ENCODE measurements around the gene C17orf58. TPM values are rescaled to one million over a fixed set of nuclear protein-coding genes. Genes with fewer than 3 reads are reported as not detected.

The C17orf58 gene
- total RNA-seq, 4 donors from 2014 or later, result 2.6 to 20.3 (median 7.6) TPM

- H3K9me3 ChIP-seq, result no peaks in the 10 kb centered on the region
- no peak overlapping the region for H3K4me3 ChIP-seq
- no peaks in the 10 kb centered on the region for H3K27me3 ChIP-seq
- no peak for TF ChIP-seq POLR2A (IDR thresholded peaks at IDR 0.05)
- no peaks in the 10 kb centered on the region for H3K36me3 ChIP-seq
- no peak overlapping the region for H3K27ac ChIP-seq
- intact Hi-C loops (cut with DNase I; ENCODE audit: low total_unique reads), result no loop called here
- H3K4me1 ChIP-seq, result peaks cover 0 to 6% of the 10 kb centered on the region in 2 donors
- no peak for DNase-seq
Observed at GRCh38 chr17:67999291-67999911, 3.1 kb upstream of the C17orf58 start.

- Histone ChIP-seq H3K36me3 (no peaks in the 10 kb centered on the region), H3K4me1 (peaks cover 0 to 6% of the 10 kb centered on the region in 2 donors), H3K9me3 (no peaks in the 10 kb centered on the region), H3K27ac (no peak overlapping the region), H3K27me3 (no peaks in the 10 kb centered on the region), H3K4me3 (no peak overlapping the region)
- TF ChIP-seq CTCF (IDR thresholded peaks at IDR 0.05), result no peak
- no peak for TF ChIP-seq POLR2A (IDR thresholded peaks at IDR 0.05)
- DNase-seq, result no peak
- intact Hi-C loops (cut with DNase I; ENCODE audit: low total_unique reads), result no loop called here
Observed at GRCh38 chr17:67998466-67998865, 2.2 kb upstream of the C17orf58 start.

- H3K9me3 ChIP-seq, result no peaks in the 10 kb centered on the region
- peaks cover 0 to 6% of the 10 kb centered on the region in 2 donors for H3K4me1 ChIP-seq
- peak; percentile 31 to 38 for DNase-seq
- H3K36me3 ChIP-seq, result no peaks in the 10 kb centered on the region
- H3K27me3 ChIP-seq, result no peaks in the 10 kb centered on the region
- peak overlapping the region; percentile 98 to 99 for H3K27ac ChIP-seq
- intact Hi-C loops (cut with DNase I; ENCODE audit: low total_unique reads), result no loop called here
- H3K4me3 ChIP-seq, result peak overlapping the region; percentile 53 to 67
- TF ChIP-seq POLR2A (IDR thresholded peaks at IDR 0.05) (no peak), CTCF (IDR thresholded peaks at IDR 0.05) (no peak)
Observed at GRCh38 chr17:67995570-67996263, 552 bp downstream of the C17orf58 start.

GRCh38 chr17:67994817-67995569 is 1.3 kb downstream of the C17orf58 start:
- DNase-seq, result peak; percentile 30 to 34
- Histone ChIP-seq H3K27me3 (no peaks in the 10 kb centered on the region), H3K27ac (peak overlapping the region; percentile 98 to 99), H3K36me3 (no peaks in the 10 kb centered on the region), H3K9me3 (no peaks in the 10 kb centered on the region), H3K4me1 (peaks cover 0 to 6% of the 10 kb centered on the region in 2 donors), H3K4me3 (peak overlapping the region; percentile 53 to 67)
- TF ChIP-seq POLR2A (IDR thresholded peaks at IDR 0.05) (no peak), CTCF (IDR thresholded peaks at IDR 0.05) (no peak)
- intact Hi-C loops (cut with DNase I; ENCODE audit: low total_unique reads), result no loop called here

GRCh38 chr17:67993998-67994361 is 2.3 kb downstream of the C17orf58 start:
- peak in 1 of 2 donors; percentile 16 for TF ChIP-seq POLR2A (IDR thresholded peaks at IDR 0.05)
- TF ChIP-seq CTCF (IDR thresholded peaks at IDR 0.05), result no peak
- H3K36me3 ChIP-seq, result no peaks in the 10 kb centered on the region
- DNase-seq, result no peak
- H3K27me3 ChIP-seq, result no peaks in the 10 kb centered on the region
- H3K4me3 ChIP-seq, result peak overlapping the region; percentile 81 to 87
- intact Hi-C loops (cut with DNase I; ENCODE audit: low total_unique reads), result no loop called here
- H3K9me3 ChIP-seq, result no peaks in the 10 kb centered on the region
- peak overlapping the region; percentile 98 to 99 for H3K27ac ChIP-seq
- peaks cover 0 to 6% of the 10 kb centered on the region in 2 donors for H3K4me1 ChIP-seq

Data from uterus (tissue), 4 donors.